NCI-H2171 (cell line): ENCODE results near the gene TPPP3.

Experiments
- DNase-seq: peaks from one replicate; lab custom pipeline; 2025; lab: John Stamatoyannopoulos, UW

The TPPP3 gene

DNA sequence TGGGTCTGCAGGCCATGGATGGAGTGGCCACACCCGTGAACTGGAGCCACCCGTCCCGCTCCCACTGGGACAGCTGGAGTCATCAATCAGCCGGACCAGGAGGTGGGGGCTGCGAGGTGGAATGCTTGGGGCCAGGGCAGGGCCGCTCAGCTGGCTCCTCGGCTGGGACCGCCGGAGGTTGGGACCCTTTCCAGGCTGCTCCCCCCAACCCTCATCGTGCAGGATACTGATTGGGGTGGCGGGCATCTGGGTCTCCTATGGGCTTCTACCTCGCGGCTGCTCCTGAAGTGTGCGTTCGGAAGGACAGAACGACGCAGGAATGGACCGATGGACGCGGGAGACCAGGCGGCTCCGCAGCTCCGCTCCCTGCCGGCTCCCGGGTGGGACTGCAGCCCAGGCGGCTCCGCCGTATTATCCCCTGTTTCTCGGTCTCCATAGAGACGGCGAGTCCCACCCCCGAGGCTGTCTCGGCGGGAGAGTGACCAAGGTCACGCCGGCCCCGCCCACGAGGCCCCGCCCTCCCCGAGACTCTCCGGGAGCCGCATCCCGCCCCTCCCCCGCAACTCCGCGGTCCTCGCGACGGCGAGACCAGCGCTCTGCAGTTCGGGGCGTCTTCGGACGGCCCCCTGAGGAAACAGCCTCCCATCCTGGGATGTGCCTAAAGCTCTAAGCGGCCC is at the start of gene TPPP3:
Gene TPPP3, minus strand, starts transcription at position 388 of the 677 bp plus-strand sequence. CDS start 2,387 bp downstream, outside the sequence.
- peak; percentile 77 for DNase-seq

DNA sequence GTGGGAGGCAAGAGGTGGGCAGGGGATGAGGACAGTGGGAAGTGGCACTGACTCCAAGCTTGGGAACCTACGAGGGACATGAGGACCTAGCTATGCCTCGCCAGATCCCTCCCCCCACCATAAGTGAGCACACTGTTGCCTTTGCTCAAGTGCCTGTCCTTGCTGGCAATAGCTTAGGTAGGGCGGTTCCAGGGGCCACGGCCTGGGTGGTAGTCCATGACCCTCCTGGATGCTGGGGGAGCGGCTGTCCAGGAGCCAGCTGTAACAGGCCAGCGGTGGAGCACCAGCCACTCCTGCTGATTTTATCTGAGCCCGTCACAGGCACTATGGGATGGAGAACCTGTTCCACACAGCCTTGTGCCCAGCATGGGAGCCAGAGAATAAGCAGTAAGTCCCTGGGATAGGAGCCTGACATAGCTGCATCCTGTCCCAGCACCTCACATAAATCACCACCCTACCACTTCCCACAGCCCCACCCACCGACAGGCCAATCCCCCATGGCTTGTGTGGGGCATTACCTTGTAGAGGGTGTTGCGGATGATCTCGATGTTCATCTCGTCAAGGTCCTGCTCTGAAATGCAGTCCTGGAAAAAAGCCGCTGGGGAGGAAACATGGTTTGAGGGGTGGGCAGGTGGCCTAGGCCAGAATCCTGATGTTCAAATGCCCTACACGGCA is 49.4 kb upstream of the TPPP3 start:
- no peak for DNase-seq

GRCh38 chr16:67441907-67442306 is 48.6 kb upstream of the TPPP3 start:
- DNase-seq: no peak

GRCh38 chr16:67441271-67441753 is 48.0 kb upstream of the TPPP3 start:
- peak; percentile 85 for DNase-seq

- no peak for DNase-seq
These were observed 45.6 kb upstream of the TPPP3 start for GRCh38 chr16:67438824-67439393.

- no peak for DNase-seq
These were observed 44.9 kb upstream of the TPPP3 start for GRCh38 chr16:67438098-67438791.

DNA sequence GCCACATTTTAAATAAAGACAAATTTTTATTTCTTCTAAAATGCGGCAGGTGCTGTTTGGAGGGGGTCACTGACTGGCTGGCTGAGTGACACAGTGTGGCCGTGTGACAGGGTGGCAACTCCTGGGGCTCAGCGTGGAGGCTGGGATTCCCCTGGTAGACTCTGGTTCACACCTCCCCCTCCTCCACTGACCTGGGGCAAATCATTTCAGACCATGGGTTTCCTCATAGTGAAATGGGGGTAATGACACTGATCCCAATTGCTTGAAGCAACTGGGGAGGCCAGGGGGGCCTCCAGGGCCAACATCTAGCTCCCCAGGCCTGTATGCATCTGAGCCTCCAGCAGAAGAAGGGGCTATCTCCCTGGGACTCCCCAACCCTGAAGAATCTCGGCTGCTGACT is 44.2 kb upstream of the TPPP3 start:
- no peak for DNase-seq

- no peak for DNase-seq
These were observed 43.4 kb upstream of the TPPP3 start for GRCh38 chr16:67436640-67437193.

- DNase-seq: no peak
These were observed 42.5 kb upstream of the TPPP3 start for GRCh38 chr16:67435758-67436164.

GRCh38 chr16:67433131-67433719 is 39.9 kb upstream of the TPPP3 start:
- DNase-seq: no peak

DNA sequence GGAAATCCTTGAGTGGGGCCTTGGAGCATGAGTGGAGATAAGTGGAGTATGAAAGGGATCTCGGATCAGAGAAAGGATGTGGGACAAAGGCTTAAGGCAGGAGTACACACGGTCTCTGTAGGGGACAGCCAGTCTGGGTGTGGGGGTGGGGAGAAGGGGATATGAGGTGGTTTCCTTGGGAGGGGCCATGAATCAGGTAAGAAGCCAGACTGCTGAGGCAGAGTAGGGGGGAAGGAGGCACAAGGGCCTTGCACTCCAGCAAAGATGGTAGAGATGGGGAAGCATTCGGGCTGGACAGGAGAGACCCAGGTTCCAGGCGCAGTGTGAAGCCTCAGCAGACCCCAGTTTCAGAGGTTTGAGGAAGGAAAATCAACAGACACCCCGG is 39.2 kb upstream of the TPPP3 start:
- DNase-seq: no peak

- no peak for DNase-seq
These were observed 38.6 kb upstream of the TPPP3 start for GRCh38 chr16:67431775-67432505.

DNA sequence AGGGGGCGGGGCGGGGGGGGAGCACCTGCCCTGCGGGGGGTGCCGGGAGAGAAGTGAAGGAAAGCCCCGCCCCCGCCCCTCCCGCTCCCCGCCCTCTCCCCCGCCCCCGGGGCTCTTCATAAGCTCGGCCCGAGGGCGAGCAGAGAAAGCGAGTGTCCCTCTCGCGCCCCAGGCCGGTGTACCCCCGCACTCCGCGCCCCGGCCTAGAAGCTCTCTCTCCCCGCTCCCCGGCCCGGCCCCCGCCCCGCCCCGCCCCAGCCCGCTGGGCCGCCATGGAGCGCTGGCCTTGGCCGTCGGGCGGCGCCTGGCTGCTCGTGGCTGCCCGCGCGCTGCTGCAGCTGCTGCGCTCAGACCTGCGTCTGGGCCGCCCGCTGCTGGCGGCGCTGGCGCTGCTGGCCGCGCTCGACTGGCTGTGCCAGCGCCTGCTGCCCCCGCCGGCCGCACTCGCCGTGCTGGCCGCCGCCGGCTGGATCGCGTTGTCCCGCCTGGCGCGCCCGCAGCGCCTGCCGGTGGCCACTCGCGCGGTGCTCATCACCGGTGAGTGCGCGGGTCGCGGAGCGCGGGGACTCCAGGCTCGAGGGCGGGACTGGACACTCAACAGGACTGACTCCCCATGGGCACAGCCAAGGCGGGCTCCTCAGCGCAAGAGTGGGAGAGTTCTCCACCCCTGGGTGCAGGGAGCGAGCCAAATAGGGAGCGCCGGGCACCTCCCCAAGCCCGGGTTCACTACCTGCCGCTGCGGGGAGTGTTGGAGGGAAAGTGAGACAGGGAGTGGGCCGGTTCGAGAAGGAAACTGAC is 37.9 kb upstream of the TPPP3 start, which contains the start of gene HSD11B2:
Gene HSD11B2, plus strand, starts transcription at position 145 of the 798 bp plus-strand sequence. Its CDS starts 128 bp downstream, at position 273.
- peak; percentile 58 for DNase-seq

GRCh38 chr16:67430504-67430976 is 37.2 kb upstream of the TPPP3 start:
- peak; percentile 58 for DNase-seq

DNA sequence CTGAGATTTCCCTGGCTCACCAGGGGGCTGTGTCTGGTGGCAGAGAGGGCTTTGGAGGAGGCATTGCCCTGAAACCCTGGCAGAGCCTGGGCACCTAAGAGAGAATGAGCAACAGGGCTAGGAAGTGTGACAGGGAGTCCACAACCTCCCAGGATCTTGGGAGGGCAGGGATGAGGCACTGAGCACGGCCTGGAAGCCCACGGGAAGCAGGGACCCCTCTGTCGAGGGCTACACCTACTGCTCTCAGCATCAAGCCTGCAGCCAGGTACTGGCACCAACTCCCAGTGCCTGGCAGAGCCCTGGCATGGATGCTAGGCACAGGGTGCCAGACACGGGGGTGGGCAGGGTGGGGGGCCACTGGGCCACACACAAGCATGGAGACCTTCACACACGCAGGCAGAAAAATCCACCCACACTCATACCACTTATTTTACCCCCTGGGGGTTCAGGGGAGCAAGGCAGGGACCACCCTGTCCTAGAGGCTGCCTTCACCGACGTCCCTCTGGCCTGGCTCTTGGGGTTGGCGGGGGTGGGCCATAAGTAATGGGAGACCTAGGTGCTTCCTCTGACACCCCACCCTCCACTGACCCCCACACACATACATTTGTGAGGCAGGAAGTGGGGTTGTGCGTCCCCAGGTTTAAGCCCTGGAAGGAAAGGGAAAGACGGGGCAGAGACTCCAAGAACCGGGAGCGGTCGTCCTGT is 36.7 kb upstream of the TPPP3 start:
- DNase-seq: no peak

DNA sequence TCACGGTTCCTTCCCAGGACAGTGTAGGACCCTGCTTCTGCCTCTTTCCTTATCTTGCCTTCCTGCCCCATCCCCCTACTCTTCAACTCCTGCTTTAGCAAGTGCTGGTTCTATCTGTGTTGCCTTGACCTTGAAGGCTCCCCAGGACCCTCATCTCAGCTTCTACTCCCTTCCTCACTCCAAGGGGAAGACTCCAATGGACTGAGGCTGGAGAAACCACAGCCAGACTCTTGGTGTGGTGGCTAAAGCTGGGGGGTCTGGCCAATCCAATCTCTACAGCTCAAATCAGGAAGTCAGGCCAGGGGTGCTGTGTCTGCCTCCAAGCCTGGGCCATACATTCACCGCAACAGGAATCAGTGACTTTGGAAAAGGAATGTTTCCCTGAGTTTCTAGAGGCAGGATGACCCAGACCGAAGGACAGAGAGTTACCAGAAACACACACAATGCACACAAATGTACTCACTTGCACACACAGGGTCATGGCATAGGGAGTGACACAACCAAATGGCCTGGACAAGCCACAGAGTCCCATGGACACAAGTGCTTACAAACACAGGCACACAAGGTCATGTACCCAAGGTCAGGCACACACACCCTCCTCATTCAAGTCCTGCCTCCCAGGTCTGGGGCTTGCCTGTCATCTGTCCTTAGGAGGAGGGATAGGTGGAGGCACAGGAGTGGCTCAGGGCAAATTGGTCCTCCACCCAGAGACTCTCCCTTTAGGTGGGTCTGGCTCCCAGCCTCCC is 35.9 kb upstream of the TPPP3 start:
- no peak for DNase-seq

DNA sequence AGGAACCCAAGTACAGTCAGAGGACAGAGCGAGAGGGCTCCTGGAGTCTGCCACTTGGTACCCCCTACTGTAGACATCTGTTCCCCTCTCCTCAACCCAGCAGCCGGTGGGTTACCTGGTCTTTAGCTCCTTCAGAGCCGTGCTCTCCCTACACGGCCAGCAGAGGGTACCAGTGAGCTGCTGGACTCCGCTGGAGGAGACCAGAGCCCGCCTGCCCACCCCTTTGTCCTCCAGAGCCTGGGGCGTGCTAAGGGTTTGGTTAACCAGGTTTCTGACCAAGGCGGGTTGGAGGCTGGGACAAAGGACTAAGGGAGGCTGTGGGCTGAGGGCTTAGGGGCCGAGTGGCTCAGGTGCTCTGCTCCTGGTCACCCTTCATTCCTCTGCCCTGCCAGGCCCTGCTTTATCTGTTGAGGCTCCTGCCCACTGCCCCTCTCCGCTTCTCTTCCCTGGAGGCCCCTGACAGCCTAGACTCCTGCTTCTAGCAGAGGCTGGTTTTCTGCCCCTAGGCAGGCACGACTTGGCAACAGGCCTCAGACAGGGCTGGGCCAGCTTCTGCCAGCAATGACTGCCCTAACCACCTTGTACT is 34.9 kb upstream of the TPPP3 start:
- DNase-seq: peak; percentile 38

GRCh38 chr16:67426950-67427349 is 33.7 kb upstream of the TPPP3 start:
- no peak for DNase-seq
